ENCODE measurements around the gene DCAF17. TPM values are rescaled to one million over a fixed set of nuclear protein-coding genes. Genes with fewer than 3 reads are reported as not detected.
A peak's percentile ranks its signal among the peaks of the same experiment; 100 is the strongest.

DCAF17 gene
- total RNA-seq, 2 donors from 2014 or later: 8.2 to 16.9 TPM

GRCh38 chr2:171521361-171522051 is 87.5 kb downstream of the DCAF17 start:
- Histone ChIP-seq H3K27me3 (no peaks in the 10 kb centered on the region), H3K4me3 (no peak overlapping the region), H3K9me3 (no peaks in the 10 kb centered on the region), H3K27ac (peak overlapping the region in 2 of 4 donors; percentile 16 to 74), H3K4me1 (peaks cover 26% of the 10 kb centered on the region), H3K36me3 (replicated peaks in 1 of 2; ENCODE audit: insufficient read depth in 1 of 2, low read depth in 2 of 2) (no peaks in the 10 kb centered on the region)
- no peak for ATAC-seq
- intact Hi-C loops (cut with DNase I): no loop called here
- DNase-seq: no peak
- no peak for TF ChIP-seq POLR2A (IDR thresholded peaks at IDR 0.05)
- no peak for TF ChIP-seq CTCF (IDR thresholded peaks at IDR 0.05)
- 57 to 60% methylated on average over 5 of the region's 5 CpGs for WGBS, 2 donors

- peak within 1 kb of the TSS in 3 of 4 donors; percentile 31 to 74 (median 45) for H3K27ac ChIP-seq
- H3K27me3 ChIP-seq: no peaks in the 10 kb centered on the region
- TF ChIP-seq CTCF (IDR thresholded peaks at IDR 0.05) (no peak), POLR2A (IDR thresholded peaks at IDR 0.05) (peak in 2 of 3 donors; percentile 31 to 35)
- no peaks in the 10 kb centered on the region for H3K36me3 ChIP-seq (replicated peaks in 1 of 2; ENCODE audit: insufficient read depth in 1 of 2, low read depth in 2 of 2)
- 2 to 8% methylated on average over 20 to 45 of the region's 45 CpGs for WGBS, 2 donors
- intact Hi-C loops (cut with DNase I): no loop called here
- H3K4me3 ChIP-seq: peak within 1 kb of the TSS; percentile 28 to 47
- DNase-seq (peak; percentile 40 to 50 (median 48)), ATAC-seq (peak; percentile 65)
- peaks cover 26% of the 10 kb centered on the region for H3K4me1 ChIP-seq
- H3K9me3 ChIP-seq: no peaks in the 10 kb centered on the region
These were observed 88.2 kb downstream of the DCAF17 start, which contains the start of gene CYBRD1 for GRCh38 chr2:171522052-171522787. CYBRD1 (plus strand) TSS chr2:171522474; CDS start chr2:171522546, 72 bp downstream.

GRCh38 chr2:171522788-171523087 is 88.7 kb downstream of the DCAF17 start:
- WGBS, 2 donors: 0% methylated on average over 7 to 22 of the region's 29 CpGs
- H3K9me3 ChIP-seq: no peaks in the 10 kb centered on the region
- no peak for ATAC-seq
- TF ChIP-seq POLR2A (IDR thresholded peaks at IDR 0.05) (no peak), CTCF (IDR thresholded peaks at IDR 0.05) (no peak)
- DNase-seq: no peak
- H3K36me3 ChIP-seq (replicated peaks in 1 of 2; ENCODE audit: insufficient read depth in 1 of 2, low read depth in 2 of 2): no peaks in the 10 kb centered on the region
- no peaks in the 10 kb centered on the region for H3K27me3 ChIP-seq
- intact Hi-C loops (cut with DNase I): no loop called here
- H3K27ac ChIP-seq: peak overlapping the region in 3 of 4 donors; percentile 31 to 74 (median 45)
- peaks cover 26% of the 10 kb centered on the region for H3K4me1 ChIP-seq
- peak overlapping the region; percentile 28 to 47 for H3K4me3 ChIP-seq

- 0 to 2% methylated on average over 25 to 60 of the region's 62 CpGs for WGBS, 2 donors
- H3K27ac ChIP-seq: peak overlapping the region in 3 of 4 donors; percentile 31 to 74 (median 45)
- intact Hi-C loops (cut with DNase I): no loop called here
- peaks cover 26% of the 10 kb centered on the region for H3K4me1 ChIP-seq
- peaks cover 0 to 2% of the 10 kb centered on the region in 2 donors for H3K27me3 ChIP-seq
- DNase-seq: peak; percentile 33 to 61 (median 52)
- TF ChIP-seq POLR2A (IDR thresholded peaks at IDR 0.05) (peak in 1 of 3 donors; percentile 13), CTCF (IDR thresholded peaks at IDR 0.05) (no peak)
- peak overlapping the region; percentile 28 to 47 for H3K4me3 ChIP-seq
- peak; percentile 55 for ATAC-seq
- no peaks in the 10 kb centered on the region for H3K9me3 ChIP-seq
- H3K36me3 ChIP-seq (replicated peaks in 1 of 2; ENCODE audit: insufficient read depth in 1 of 2, low read depth in 2 of 2): no peaks in the 10 kb centered on the region
These were observed 89.3 kb downstream of the DCAF17 start for GRCh38 chr2:171523088-171524017.

Measured in body of pancreas (tissue), 4 donors.